ENCODE data around the gene MRPS6. TPM values are rescaled to one million over a fixed set of nuclear protein-coding genes. Genes with fewer than 3 reads are reported as not detected.

Gene MRPS6
- total RNA-seq, 1 experiment from 2014 or later = 56.8 TPM

DNA sequence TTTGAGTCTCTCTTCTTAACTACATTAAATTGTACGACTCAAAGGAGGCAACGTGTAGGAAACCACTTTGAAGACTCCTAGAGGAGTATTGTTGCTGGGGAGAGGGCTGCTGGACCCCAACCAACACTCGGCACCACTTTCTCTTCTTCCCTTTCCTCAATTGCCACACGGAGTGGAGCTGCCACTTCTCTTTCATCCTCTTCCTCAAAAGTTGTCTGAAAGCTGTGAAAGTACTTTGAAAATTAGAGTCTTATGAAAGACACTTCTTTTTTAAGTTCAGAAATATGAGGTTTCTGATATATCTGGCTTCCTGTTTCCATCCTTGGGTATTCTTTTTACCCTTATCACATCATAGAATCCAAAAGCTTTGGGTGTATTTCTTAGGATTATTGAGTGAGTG, 59.5 kb downstream of the MRPS6 start:
- no peak overlapping the region for H2AFZ ChIP-seq (ENCODE audit: low read length)
- no peaks in the 10 kb centered on the region for H3K4me1 ChIP-seq (ENCODE audit: low read length)
- peaks cover 100% of the 10 kb centered on the region for H3K79me2 ChIP-seq (ENCODE audit: low read length)
- peaks cover 3% of the 10 kb centered on the region for H3K9me3 ChIP-seq (ENCODE audit: low read length)
- H4K20me1 ChIP-seq (ENCODE audit: insufficient read depth, low read depth, low read length) = no peaks in the 10 kb centered on the region
- H3K4me3 ChIP-seq (ENCODE audit: low read length) = no peak overlapping the region
- no peak overlapping the region for H3K4me2 ChIP-seq (ENCODE audit: low read depth, low read length, poor library complexity, severe bottlenecking)
- peaks cover 70% of the 10 kb centered on the region for H3K36me3 ChIP-seq (ENCODE audit: insufficient read depth, low read length)
- DNase-seq = no peak
- no peak overlapping the region for H3K9ac ChIP-seq (ENCODE audit: low read length)
- H3K27ac ChIP-seq (ENCODE audit: low read length) = peak overlapping the region; percentile 28; the same call in 1 of the 2 replicates
- H3K9me2 ChIP-seq (replicated peaks; ENCODE audit: insufficient read depth, low read length) = no peaks in the 10 kb centered on the region
- no peaks in the 10 kb centered on the region for H3K27me3 ChIP-seq (ENCODE audit: low read length)

DNA sequence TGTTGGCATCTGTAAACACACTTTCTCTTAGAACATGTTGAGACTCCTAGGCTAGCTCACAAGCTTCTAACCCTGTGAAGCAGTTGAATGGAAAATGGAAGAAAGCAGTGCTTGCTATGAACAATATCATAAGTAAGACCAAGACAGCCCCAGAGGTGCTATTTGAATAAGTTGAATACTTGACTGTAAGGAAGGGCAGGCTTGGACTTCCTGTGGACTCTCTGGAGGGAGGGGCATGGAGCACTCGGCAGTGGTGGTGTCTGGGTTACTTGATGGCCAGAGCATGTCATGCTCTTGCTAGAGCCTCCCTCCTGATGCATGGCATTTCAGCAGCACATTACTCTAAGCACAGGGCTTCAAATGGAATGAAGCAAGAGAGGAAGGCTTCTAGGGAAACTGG, 60.0 kb downstream of the MRPS6 start:
- no peaks in the 10 kb centered on the region for H3K4me1 ChIP-seq (ENCODE audit: low read length)

DNA sequence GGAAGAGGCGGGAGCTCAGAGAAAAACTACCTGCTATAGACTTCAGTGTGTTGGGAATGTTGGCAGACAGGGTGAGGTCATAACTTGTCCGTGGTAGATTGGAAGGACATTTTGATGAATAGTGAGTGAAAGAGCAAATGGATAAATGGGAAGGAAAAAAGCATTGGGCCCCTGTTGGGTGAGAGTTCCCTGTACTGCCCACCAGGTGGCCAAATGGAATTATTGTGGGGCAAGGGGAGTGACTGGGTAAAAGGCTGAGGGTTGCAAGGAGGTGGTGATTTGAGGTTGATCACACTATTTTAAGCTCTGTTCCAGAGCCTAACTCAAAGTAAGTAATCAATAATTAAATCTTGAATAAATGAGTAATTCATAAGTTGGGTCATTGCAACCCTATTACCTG, 60.4 kb downstream of the MRPS6 start:
- H4K20me1 ChIP-seq (ENCODE audit: insufficient read depth, low read depth, low read length) = no peaks in the 10 kb centered on the region
- H3K9ac ChIP-seq (ENCODE audit: low read length) = no peak overlapping the region
- no peaks in the 10 kb centered on the region for H3K27me3 ChIP-seq (ENCODE audit: low read length)
- H3K36me3 ChIP-seq (ENCODE audit: insufficient read depth, low read length) = peaks cover 63% of the 10 kb centered on the region
- H3K9me2 ChIP-seq (replicated peaks; ENCODE audit: insufficient read depth, low read length) = no peaks in the 10 kb centered on the region
- no peak overlapping the region for H3K4me2 ChIP-seq (ENCODE audit: low read depth, low read length, poor library complexity, severe bottlenecking)
- no peak for DNase-seq
- peaks cover 3% of the 10 kb centered on the region for H3K9me3 ChIP-seq (ENCODE audit: low read length)
- H3K4me3 ChIP-seq (ENCODE audit: low read length) = no peak overlapping the region
- H3K27ac ChIP-seq (ENCODE audit: low read length) = no peak overlapping the region
- H3K79me2 ChIP-seq (ENCODE audit: low read length) = peaks cover 93% of the 10 kb centered on the region
- no peaks in the 10 kb centered on the region for H3K4me1 ChIP-seq (ENCODE audit: low read length)
- H2AFZ ChIP-seq (ENCODE audit: low read length) = no peak overlapping the region

More for the DNA sequence above, 60.0 kb downstream of the MRPS6 start:
- H3K9me2 ChIP-seq (replicated peaks; ENCODE audit: insufficient read depth, low read length) = no peaks in the 10 kb centered on the region
- H2AFZ ChIP-seq (ENCODE audit: low read length) = no peak overlapping the region
- peaks cover 3% of the 10 kb centered on the region for H3K9me3 ChIP-seq (ENCODE audit: low read length)
- no peak overlapping the region for H3K9ac ChIP-seq (ENCODE audit: low read length)
- H3K36me3 ChIP-seq (ENCODE audit: insufficient read depth, low read length) = peaks cover 67% of the 10 kb centered on the region
- H4K20me1 ChIP-seq (ENCODE audit: insufficient read depth, low read depth, low read length) = no peaks in the 10 kb centered on the region
- no peak overlapping the region for H3K4me3 ChIP-seq (ENCODE audit: low read length)
- DNase-seq = no peak
- H3K27ac ChIP-seq (ENCODE audit: low read length) = peak overlapping the region; percentile 28; the same call in 1 of the 2 replicates
- no peaks in the 10 kb centered on the region for H3K27me3 ChIP-seq (ENCODE audit: low read length)
- no peak overlapping the region for H3K4me2 ChIP-seq (ENCODE audit: low read depth, low read length, poor library complexity, severe bottlenecking)
- peaks cover 97% of the 10 kb centered on the region for H3K79me2 ChIP-seq (ENCODE audit: low read length)

DNA sequence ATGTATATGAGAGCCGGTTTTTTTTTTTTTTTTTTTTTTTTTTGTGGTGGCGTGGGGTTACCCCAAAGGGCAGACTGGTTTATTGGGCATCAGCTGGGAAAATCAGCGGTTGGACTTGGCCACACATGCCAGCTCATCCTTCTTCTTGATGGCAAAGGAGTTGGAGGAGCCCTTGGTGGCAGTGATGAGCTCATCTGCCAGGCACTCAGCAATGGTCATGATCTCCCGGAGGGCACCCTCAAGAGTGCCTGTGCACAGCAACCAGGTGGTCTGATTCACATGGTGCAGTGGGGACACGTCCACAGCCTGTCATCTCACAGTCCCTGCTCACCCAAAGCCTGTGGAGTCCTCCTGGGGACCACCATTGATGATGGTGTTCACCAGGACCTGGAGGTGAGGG, 62.0 kb downstream of the MRPS6 start:
- Histone ChIP-seq H4K20me1 (ENCODE audit: insufficient read depth, low read depth, low read length) (no peaks in the 10 kb centered on the region), H3K9me2 (replicated peaks; ENCODE audit: insufficient read depth, low read length) (no peaks in the 10 kb centered on the region), H3K4me2 (ENCODE audit: low read depth, low read length, poor library complexity, severe bottlenecking) (no peak overlapping the region), H3K4me3 (ENCODE audit: low read length) (no peak overlapping the region), H3K9ac (ENCODE audit: low read length) (no peak overlapping the region), H3K36me3 (ENCODE audit: insufficient read depth, low read length) (peaks cover 61% of the 10 kb centered on the region), H3K9me3 (ENCODE audit: low read length) (peaks cover 3% of the 10 kb centered on the region), H3K4me1 (ENCODE audit: low read length) (no peaks in the 10 kb centered on the region), H3K27me3 (ENCODE audit: low read length) (no peaks in the 10 kb centered on the region), H2AFZ (ENCODE audit: low read length) (no peak overlapping the region), H3K79me2 (ENCODE audit: low read length) (peaks cover 89% of the 10 kb centered on the region), H3K27ac (ENCODE audit: low read length) (no peak overlapping the region)
- no peak for DNase-seq

DNA sequence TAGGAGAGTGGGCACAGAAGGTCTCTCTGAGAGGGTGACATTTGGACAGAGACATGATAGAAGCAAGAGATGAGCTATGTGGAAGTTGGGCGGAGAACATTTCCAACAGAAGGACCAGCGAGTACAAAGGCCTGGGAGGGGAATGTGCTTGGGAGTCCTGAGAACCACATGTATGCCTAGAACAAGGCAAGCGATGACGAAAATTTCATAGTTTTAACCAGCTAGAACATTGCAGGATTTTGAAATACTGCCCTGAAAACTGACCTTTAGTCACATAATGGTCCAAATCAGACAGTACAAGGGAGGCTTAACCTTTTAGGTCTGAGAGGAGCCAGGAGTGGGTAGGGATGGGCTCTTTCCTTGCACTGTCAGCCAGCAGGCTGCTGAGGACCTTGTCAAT, 68.0 kb downstream of the MRPS6 start:
- Histone ChIP-seq H3K9me3 (ENCODE audit: low read length) (peaks cover 3% of the 10 kb centered on the region; the same call in 1 of the 2 replicates), H3K79me2 (ENCODE audit: low read length) (peaks cover 58% of the 10 kb centered on the region), H2AFZ (ENCODE audit: low read length) (no peak overlapping the region), H3K9ac (ENCODE audit: low read length) (no peak overlapping the region), H3K27ac (ENCODE audit: low read length) (no peak overlapping the region), H3K9me2 (replicated peaks; ENCODE audit: insufficient read depth, low read length) (no peaks in the 10 kb centered on the region), H3K4me3 (ENCODE audit: low read length) (no peak overlapping the region), H4K20me1 (ENCODE audit: insufficient read depth, low read depth, low read length) (no peaks in the 10 kb centered on the region), H3K27me3 (ENCODE audit: low read length) (no peaks in the 10 kb centered on the region), H3K4me1 (ENCODE audit: low read length) (no peaks in the 10 kb centered on the region), H3K4me2 (ENCODE audit: low read depth, low read length, poor library complexity, severe bottlenecking) (no peak overlapping the region), H3K36me3 (ENCODE audit: insufficient read depth, low read length) (peaks cover 45% of the 10 kb centered on the region)
- DNase-seq = no peak

DNA sequence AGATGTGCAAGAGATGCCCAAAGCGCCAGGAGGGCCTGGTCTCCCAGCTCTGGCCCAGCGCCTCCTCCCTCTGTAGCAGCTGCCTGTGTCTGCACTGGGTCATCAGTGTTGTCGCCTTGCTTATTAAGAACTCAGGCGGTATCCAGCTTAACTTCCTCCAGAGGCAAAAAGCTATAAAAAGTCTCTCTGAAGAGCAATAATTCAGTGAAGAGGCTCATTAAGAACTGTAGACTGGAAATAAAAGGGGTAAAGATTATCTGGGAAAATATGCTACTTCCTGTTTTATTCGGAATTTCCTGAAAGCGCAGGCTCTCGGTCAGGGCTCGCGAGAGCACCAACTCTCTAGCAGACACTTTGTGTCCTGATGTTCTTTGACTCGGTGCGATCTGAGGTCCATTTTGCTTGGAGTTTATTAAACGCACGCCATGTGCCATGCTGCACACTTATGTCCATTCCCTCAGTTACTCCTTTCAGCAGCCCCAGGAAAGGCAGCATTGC, 70.4 kb downstream of the MRPS6 start:
- H3K4me1 ChIP-seq (ENCODE audit: low read length) = no peaks in the 10 kb centered on the region
- peaks cover 28% of the 10 kb centered on the region for H3K36me3 ChIP-seq (ENCODE audit: insufficient read depth, low read length)
- H3K9me2 ChIP-seq (replicated peaks; ENCODE audit: insufficient read depth, low read length) = no peaks in the 10 kb centered on the region
- DNase-seq = no peak
- H3K79me2 ChIP-seq (ENCODE audit: low read length) = peaks cover 41% of the 10 kb centered on the region
- no peak overlapping the region for H3K9ac ChIP-seq (ENCODE audit: low read length)
- H3K4me3 ChIP-seq (ENCODE audit: low read length) = no peak overlapping the region
- H3K4me2 ChIP-seq (ENCODE audit: low read depth, low read length, poor library complexity, severe bottlenecking) = no peak overlapping the region
- no peaks in the 10 kb centered on the region for H3K27me3 ChIP-seq (ENCODE audit: low read length)
- H3K27ac ChIP-seq (ENCODE audit: low read length) = no peak overlapping the region
- no peak overlapping the region for H2AFZ ChIP-seq (ENCODE audit: low read length)
- no peaks in the 10 kb centered on the region for H3K9me3 ChIP-seq (ENCODE audit: low read length)
- H4K20me1 ChIP-seq (ENCODE audit: insufficient read depth, low read depth, low read length) = no peaks in the 10 kb centered on the region

DNA sequence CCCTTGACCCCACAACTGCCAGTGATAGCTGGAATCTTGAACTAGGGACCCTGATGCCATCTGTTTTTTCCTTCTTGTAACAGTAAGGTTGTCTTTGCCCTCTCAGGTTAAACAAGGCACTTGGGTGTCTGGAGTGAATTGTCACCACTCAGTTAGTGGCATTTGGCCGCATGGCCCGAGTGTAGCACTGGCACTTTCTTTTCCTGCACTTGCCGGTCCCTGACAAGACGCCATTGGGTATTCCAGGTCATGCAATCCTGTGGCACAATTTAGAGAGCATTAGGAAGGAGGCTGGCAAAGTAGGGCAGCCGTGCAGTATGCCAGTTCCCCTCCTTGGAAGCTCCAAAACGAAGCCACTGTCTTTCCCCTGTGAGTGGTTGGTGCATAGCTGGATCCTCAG, 70.8 kb downstream of the MRPS6 start:
- no peak overlapping the region for H3K4me2 ChIP-seq (ENCODE audit: low read depth, low read length, poor library complexity, severe bottlenecking)
- H3K36me3 ChIP-seq (ENCODE audit: insufficient read depth, low read length) = peaks cover 28% of the 10 kb centered on the region
- H3K27me3 ChIP-seq (ENCODE audit: low read length) = no peaks in the 10 kb centered on the region
- no peak overlapping the region for H3K4me3 ChIP-seq (ENCODE audit: low read length)
- H3K27ac ChIP-seq (ENCODE audit: low read length) = no peak overlapping the region
- H2AFZ ChIP-seq (ENCODE audit: low read length) = no peak overlapping the region
- H4K20me1 ChIP-seq (ENCODE audit: insufficient read depth, low read depth, low read length) = no peaks in the 10 kb centered on the region
- H3K9ac ChIP-seq (ENCODE audit: low read length) = no peak overlapping the region
- H3K4me1 ChIP-seq (ENCODE audit: low read length) = peaks cover 2% of the 10 kb centered on the region; the same call in 1 of the 2 replicates
- no peak for DNase-seq
- H3K9me2 ChIP-seq (replicated peaks; ENCODE audit: insufficient read depth, low read length) = no peaks in the 10 kb centered on the region
- peaks cover 40% of the 10 kb centered on the region for H3K79me2 ChIP-seq (ENCODE audit: low read length)
- H3K9me3 ChIP-seq (ENCODE audit: low read length) = no peaks in the 10 kb centered on the region

DNA sequence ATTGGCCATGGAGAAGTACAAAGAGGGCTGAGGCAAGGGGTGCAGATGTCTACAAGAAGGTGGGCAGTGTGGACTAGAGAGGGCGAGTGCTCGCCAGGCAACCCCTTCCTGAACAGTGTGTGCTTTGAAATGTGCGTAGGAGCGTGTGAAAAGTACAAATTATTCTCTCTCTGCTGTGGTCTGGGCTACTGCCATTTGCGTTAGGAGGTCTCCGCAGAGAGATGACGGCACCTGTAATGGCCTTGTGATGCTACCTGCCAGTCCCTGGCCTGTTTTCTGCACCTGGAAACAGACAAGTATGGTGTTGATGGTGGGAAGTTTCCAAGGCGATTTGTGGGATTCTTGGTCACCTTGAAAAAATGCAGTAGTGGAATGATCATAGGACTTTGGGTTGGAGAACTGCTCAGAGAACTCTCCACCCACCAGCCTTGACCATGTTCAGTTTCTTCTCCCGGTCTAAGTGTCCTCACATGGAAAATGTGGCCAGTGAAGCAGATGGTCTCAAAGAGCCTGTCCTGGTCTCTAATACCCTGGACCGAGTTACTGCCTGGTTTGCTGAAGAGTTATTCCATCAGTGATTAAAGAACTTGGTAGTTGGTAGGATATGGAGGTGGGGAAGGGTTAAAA, 74.5 kb downstream of the MRPS6 start:
- Histone ChIP-seq H3K4me2 (ENCODE audit: low read depth, low read length, poor library complexity, severe bottlenecking) (no peak overlapping the region), H3K4me1 (ENCODE audit: low read length) (peaks cover 16% of the 10 kb centered on the region), H3K4me3 (ENCODE audit: low read length) (no peak overlapping the region), H4K20me1 (ENCODE audit: insufficient read depth, low read depth, low read length) (no peaks in the 10 kb centered on the region), H3K9me3 (ENCODE audit: low read length) (no peaks in the 10 kb centered on the region), H3K27me3 (ENCODE audit: low read length) (no peaks in the 10 kb centered on the region), H3K79me2 (ENCODE audit: low read length) (peaks cover 5% of the 10 kb centered on the region), H2AFZ (ENCODE audit: low read length) (no peak overlapping the region), H3K27ac (ENCODE audit: low read length) (no peak overlapping the region), H3K36me3 (ENCODE audit: insufficient read depth, low read length) (peaks cover 13% of the 10 kb centered on the region; the same call in 1 of the 2 replicates), H3K9me2 (replicated peaks; ENCODE audit: insufficient read depth, low read length) (no peaks in the 10 kb centered on the region), H3K9ac (ENCODE audit: low read length) (no peak overlapping the region)
- no peak for DNase-seq

Data from Karpas-422 (cell line).